GM13976 (cell line): Measurements from ENCODE around the gene SLC49A3.
"Not testable (repeated sequence)": the region's sequence is repeated elsewhere in the genome, so short reads cannot be mapped to it uniquely, and the experiment has no call there.

ENCODE experiments used
- DNase-seq: peaks from one replicate; pipeline ENCODE4 v3.0.0; 2012; ENCODE audit warnings: low spot score
- in situ Hi-C: fragments of 300-500 bp; cut with MboI; formaldehyde crosslinking; loops from one replicate; pipeline ENCODE4 v1.12.0; 2022; ENCODE audit warnings: low sequenced_read_pairs, mixed read lengths, inconsistent platforms; ENCODE audit not compliant: unreplicated experiment
- TF ChIP-seq, protein P1 (sequence below): IDR thresholded peaks from 2 replicates; pipeline ENCODE4 v1.5.1; 2012; ENCODE audit warnings: borderline replicate concordance, mild to moderate bottlenecking; ENCODE audit not compliant: insufficient read depth; ENCODE audit errors: extremely low read depth, missing control alignments, control extremely low read depth

The SLC49A3 gene

DNA sequence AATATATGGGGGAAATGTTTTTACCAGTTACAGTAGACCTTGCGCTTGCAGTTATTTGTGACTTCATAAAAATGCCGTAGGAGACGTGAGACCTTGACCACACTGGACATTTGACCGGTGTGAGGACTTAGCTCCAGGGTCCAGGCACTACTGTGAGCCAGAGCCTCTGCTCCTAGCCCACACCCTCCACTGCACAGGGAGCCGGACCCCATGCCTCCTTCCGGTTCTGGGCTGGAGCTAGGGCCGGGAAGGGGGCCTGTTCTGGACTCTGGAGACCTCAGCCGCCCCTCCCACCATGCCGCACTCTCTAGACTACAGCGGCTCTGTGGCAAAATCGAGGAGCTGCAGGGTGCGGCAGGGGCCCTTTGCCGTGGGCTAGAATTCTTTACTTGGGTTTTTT lies 22.0 kb upstream of the SLC49A3 start:
- in situ Hi-C loops: no loop called here
- TF ChIP-seq, protein P1, sequence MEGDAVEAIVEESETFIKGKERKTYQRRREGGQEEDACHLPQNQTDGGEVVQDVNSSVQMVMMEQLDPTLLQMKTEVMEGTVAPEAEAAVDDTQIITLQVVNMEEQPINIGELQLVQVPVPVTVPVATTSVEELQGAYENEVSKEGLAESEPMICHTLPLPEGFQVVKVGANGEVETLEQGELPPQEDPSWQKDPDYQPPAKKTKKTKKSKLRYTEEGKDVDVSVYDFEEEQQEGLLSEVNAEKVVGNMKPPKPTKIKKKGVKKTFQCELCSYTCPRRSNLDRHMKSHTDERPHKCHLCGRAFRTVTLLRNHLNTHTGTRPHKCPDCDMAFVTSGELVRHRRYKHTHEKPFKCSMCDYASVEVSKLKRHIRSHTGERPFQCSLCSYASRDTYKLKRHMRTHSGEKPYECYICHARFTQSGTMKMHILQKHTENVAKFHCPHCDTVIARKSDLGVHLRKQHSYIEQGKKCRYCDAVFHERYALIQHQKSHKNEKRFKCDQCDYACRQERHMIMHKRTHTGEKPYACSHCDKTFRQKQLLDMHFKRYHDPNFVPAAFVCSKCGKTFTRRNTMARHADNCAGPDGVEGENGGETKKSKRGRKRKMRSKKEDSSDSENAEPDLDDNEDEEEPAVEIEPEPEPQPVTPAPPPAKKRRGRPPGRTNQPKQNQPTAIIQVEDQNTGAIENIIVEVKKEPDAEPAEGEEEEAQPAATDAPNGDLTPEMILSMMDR: no peak
- no peak for DNase-seq

DNA sequence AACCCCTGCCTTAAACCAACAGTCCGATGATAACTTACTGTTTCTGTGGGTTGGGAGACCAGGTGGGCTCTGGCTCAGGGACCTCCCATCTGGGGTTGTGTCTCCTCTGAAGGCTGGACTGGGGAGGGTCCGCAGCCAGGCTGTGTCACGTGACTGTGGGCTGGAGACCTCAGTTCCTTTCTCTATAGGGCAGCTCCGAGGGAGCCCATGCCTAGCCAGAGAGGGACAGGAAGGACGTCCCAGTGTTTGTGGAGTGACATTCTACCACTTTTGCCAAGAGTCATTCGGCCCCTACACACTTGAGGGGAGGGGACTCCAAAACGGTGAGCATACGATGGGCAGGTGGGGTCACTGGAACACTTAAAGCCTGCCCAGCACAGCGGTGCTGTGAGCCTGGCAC lies 21.2 kb upstream of the SLC49A3 start:
- TF ChIP-seq, protein P1: no peak
- in situ Hi-C loops: no loop called here
- no peak for DNase-seq

DNA sequence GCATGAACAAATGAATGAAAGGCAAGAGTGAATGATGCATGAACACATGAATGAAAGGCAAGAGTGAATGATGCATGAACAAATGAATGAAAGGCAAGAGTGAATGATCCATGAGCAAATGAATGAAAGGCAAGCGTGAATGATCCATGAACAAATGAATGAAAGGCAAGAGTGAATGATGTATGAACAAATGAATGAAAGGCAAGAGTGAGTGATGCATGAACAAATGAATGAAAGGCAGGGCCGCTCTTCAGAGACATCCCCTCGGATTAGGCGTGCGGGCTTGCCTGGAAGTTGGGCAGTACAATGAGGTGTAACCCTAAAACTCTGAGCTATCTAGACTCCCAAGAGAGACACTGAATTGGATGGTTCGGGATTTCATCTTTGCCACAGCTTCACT lies 20.4 kb upstream of the SLC49A3 start:
- no peak for DNase-seq
- in situ Hi-C loops: no loop called here
- TF ChIP-seq, protein P1: no peak

DNA sequence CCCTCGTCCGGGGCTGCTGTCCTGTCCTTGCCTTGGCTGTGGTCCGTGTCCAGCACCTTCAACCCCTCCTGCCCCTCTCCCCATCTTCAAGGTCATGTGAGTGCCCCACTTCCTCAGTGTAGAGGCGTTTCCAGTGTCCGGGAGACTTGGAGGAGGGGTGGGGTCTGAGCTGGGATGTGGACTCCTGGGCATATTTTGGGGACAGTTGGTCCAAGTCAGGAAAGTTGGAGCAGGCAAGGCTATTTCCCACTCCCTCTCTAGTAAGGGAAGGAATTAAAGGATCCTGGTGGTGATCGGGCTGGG lies 19.6 kb upstream of the SLC49A3 start:
- in situ Hi-C loops: no loop called here
- TF ChIP-seq, protein P1: no peak
- no peak for DNase-seq

DNA sequence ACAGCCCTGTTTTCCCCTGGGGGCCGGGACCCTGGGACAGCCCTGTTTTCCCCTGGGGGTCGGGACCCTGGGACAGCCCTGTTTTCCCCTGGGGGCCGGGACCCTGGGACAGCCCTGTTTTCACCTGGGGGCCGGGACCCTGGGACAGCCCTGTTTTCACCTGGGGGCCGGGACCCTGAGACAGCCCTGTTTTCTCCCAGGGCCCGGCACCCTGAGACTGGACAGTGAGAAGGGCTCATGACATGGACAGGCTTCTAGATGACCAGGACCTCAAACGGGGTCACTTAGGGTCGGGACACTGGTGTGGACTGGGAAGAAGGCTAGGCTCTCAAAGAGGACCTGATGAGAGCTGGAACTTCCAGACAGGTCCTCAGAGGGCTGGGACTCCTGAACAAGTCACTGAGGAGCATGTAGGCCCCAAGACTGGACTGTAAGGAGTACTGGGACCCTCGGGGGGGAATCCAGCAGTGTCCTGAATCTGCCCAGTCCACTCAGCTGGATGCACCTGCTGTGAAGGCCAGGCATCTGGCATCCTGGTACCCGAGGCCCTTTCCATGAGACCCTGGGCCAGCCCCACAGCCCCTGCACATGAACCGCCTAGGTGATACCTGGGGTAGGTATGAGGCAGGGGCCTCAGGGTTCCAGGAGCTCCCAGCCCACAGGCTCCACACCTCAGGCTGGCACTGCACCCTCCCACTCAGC lies 19.1 kb upstream of the SLC49A3 start:
- DNase-seq: no peak
- in situ Hi-C loops: no loop called here

DNA sequence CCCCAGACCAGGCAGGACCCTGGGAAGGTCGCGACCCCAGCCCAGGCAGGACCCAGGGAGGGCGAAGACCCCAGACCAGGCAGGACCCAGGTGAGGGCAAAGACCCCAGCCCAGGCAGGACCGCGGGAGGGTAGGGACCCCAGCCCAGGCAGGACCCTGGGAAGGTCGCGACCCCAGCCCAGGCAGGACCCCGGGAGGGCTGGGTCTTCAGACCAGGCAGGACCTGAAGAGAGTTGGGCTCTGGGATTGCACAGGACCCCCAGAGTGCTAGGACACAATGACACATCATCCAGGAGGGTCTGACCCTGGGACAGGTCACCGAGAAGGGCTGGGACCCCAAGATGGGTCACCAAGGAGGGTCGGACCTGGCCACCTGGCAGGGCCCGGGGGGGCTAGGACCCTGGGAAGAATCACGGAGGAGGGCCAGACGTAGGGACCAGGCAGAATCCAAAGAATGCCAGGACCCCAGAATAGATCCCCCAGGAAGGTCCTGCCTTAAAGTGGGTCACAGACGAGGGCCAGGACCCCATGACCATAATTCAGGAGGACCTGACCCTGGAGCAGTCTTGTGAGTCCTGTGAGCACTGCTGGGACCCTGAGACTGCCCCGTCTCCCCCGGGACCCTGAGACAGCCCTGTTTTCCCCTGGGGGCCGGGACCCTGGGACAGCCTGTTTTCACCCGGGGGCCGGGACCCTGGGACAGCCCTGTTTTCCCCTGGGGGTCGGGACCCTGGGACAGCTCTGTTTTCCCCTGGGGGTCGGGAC lies 18.1 kb upstream of the SLC49A3 start:
- in situ Hi-C loops: no loop called here
- TF ChIP-seq, protein P1: no peak
- no peak for DNase-seq

More for the DNA sequence above, 19.1 kb upstream of the SLC49A3 start:
- TF ChIP-seq, protein P1: no peak

DNA sequence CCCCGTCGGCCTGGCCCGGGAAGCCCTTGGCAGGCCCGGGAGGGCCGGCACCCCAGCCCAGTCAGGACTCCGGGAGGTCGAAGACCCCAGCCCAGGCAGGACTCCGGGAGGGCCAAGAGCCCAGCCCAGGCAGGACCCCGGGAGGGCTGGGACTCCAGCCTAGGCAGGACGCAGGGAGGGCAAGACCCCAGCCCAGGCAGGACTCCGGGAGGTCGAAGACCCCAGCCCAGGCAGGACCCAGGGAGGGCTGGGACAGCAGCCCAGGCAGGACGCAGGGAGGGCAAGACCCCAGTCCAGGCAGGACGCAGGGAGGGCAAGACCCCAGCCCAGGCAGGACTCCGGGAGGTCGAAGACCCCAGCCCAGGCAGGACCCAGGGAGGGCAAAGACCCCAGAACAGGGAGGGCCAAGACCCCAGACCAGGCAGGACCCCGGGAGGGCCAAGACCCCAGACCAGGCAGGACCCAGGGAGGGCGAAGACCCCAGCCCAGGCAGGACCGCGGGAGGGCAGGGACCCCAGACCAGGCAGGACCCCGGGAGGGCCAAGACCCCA lies 17.2 kb upstream of the SLC49A3 start:
- in situ Hi-C loops, DNase-seq: not testable (repeated sequence)
